ENCODE data around the gene DCC.

Gene DCC

GRCh38 chr18:53521068-53521467, 1181.1 kb downstream of the DCC start:
- DNase-seq (ENCODE audit: low spot score), result no peak

GRCh38 chr18:53526101-53526870, 1186.3 kb downstream of the DCC start:
- DNase-seq (ENCODE audit: low spot score), result no peak

GRCh38 chr18:53527365-53527764, 1187.4 kb downstream of the DCC start:
- no peak for DNase-seq (ENCODE audit: low spot score)

GRCh38 chr18:53531187-53531586, 1191.2 kb downstream of the DCC start:
- no peak for DNase-seq (ENCODE audit: low spot score)

GRCh38 chr18:53531896-53532295, 1191.9 kb downstream of the DCC start:
- no peak for DNase-seq (ENCODE audit: low spot score)

- DNase-seq (ENCODE audit: low spot score), result no peak
Observed at GRCh38 chr18:53534203-53534602, 1194.2 kb downstream of the DCC start.

- DNase-seq (ENCODE audit: low spot score), result no peak
Observed at GRCh38 chr18:53534695-53535094, 1194.7 kb downstream of the DCC start.

- DNase-seq (ENCODE audit: low spot score), result no peak
Observed at GRCh38 chr18:53536908-53537307, 1196.9 kb downstream of the DCC start.

- DNase-seq (ENCODE audit: low spot score), result no peak
Observed at GRCh38 chr18:53541924-53542323, 1201.9 kb downstream of the DCC start.

- no peak for DNase-seq (ENCODE audit: low spot score)
Observed at GRCh38 chr18:53543711-53544110, 1203.7 kb downstream of the DCC start.

GRCh38 chr18:53544917-53545316, 1204.9 kb downstream of the DCC start:
- DNase-seq (ENCODE audit: low spot score), result no peak

GRCh38 chr18:53551868-53552426, 1212.0 kb downstream of the DCC start:
- DNase-seq (ENCODE audit: low spot score), result no peak

GRCh38 chr18:53553030-53553429, 1213.0 kb downstream of the DCC start:
- no peak for DNase-seq (ENCODE audit: low spot score)

GRCh38 chr18:53556450-53556849, 1216.5 kb downstream of the DCC start:
- no peak for DNase-seq (ENCODE audit: low spot score)

GRCh38 chr18:53560546-53560945, 1220.5 kb downstream of the DCC start:
- DNase-seq (ENCODE audit: low spot score), result no peak

GRCh38 chr18:53566626-53567025, 1226.6 kb downstream of the DCC start:
- no peak for DNase-seq (ENCODE audit: low spot score)

- peak; percentile 37 for DNase-seq (ENCODE audit: low spot score)
Observed at GRCh38 chr18:53567929-53568574, 1228.1 kb downstream of the DCC start.
